HEK293 (cell line): ENCODE data around the gene DCHS1.
"Not testable (repeated sequence)": the region's sequence is repeated elsewhere in the genome, so short reads cannot be mapped to it uniquely, and the experiment has no call there.

Experiments
- CTCF ChIA-PET: fragments of 350-600 bp; formaldehyde crosslinking; extraction: SDS; loops from one replicate; lab custom pipeline; 2021; ENCODE audit warnings: antibody characterized with exemption; lab: Yijun Ruan, JAX
- POLR2A ChIA-PET: fragments of 300-600 bp; formaldehyde crosslinking; extraction: SDS; loops from one replicate; lab custom pipeline; 2020; ENCODE audit warnings: antibody characterized with exemption, inconsistent platforms; lab: Yijun Ruan, JAX
- H3K27ac ChIP-seq: fragments of 200-500 bp; sonication (Bioruptor generic); 2 replicates; pipeline ENCODE4 v1.5.1; 2014; ENCODE audit warnings: low read depth, low read length, control low read depth, inconsistent platforms; ENCODE audit errors: extremely low read depth
- H3K36me3 ChIP-seq, 2 experiments: fragments of 200-500 bp in 1 of 2; sonication (Bioruptor generic) in 1 of 2; 1 replicate in 1 of 2; 2 replicates in 1 of 2; pipeline ENCODE4 v1.5.1; 2014 to 2017; ENCODE audit warnings: inconsistent platforms in 2 of 2, low read length in 2 of 2; ENCODE audit not compliant: control insufficient read depth in 2 of 2, insufficient read depth in 1 of 2
- H3K4me1 ChIP-seq: fragments of 200-500 bp; sonication (Bioruptor generic); 2 replicates; pipeline ENCODE4 v1.5.1; 2014; ENCODE audit warnings: mild to moderate bottlenecking, low read length, inconsistent platforms; ENCODE audit not compliant: control insufficient read depth, insufficient read depth
- H3K4me3 ChIP-seq: 2 replicates; pipeline ENCODE4 v1.5.1; 2011; ENCODE audit warnings: low read depth, mild to moderate bottlenecking, control low read depth, low read length, moderate library complexity
- H3K9me3 ChIP-seq: fragments of 200-500 bp; sonication (Bioruptor generic); 2 replicates; pipeline ENCODE4 v1.5.1; 2014; ENCODE audit warnings: low read depth, low read length, inconsistent platforms; ENCODE audit not compliant: control insufficient read depth, insufficient read depth
- GFI1B ChIP-seq: fragments of 450-650 bp; formaldehyde crosslinking; IDR thresholded peaks from 2 replicates; pipeline ENCODE4 v1.5.1; 2016; ENCODE audit warnings: missing biosample characterization, missing genetic modification characterization
- KLF9 ChIP-seq: fragments of 450-650 bp; formaldehyde crosslinking; IDR thresholded peaks from 2 replicates; pipeline ENCODE4 v1.5.1; 2016; ENCODE audit warnings: missing biosample characterization, missing genetic modification characterization, low read depth
- MEIS1 ChIP-seq: sonication (generic); formaldehyde crosslinking; IDR thresholded peaks from 2 replicates; pipeline ENCODE4 v1.8.1; 2022; ENCODE audit warnings: missing genetic modification reagents, mild to moderate bottlenecking, borderline replicate concordance
- OVOL3 ChIP-seq: fragments of 450-650 bp; formaldehyde crosslinking; IDR thresholded peaks from 2 replicates; pipeline ENCODE4 v1.5.1; 2016; ENCODE audit warnings: missing biosample characterization, missing genetic modification characterization
- PRDM6 ChIP-seq: fragments of 450-650 bp; formaldehyde crosslinking; IDR thresholded peaks from 2 replicates; pipeline ENCODE4 v1.5.1; 2017; ENCODE audit warnings: missing biosample characterization, missing genetic modification characterization
- SP7 ChIP-seq: fragments of 450-650 bp; formaldehyde crosslinking; IDR thresholded peaks from 2 replicates; pipeline ENCODE4 v1.5.1; 2016; ENCODE audit warnings: missing biosample characterization, missing genetic modification characterization
- WT1 ChIP-seq: fragments of 450-650 bp; formaldehyde crosslinking; IDR thresholded peaks from 2 replicates; pipeline ENCODE4 v1.5.1; 2016; ENCODE audit warnings: missing biosample characterization, missing genetic modification characterization
- ZBTB17 ChIP-seq: fragments of 450-650 bp; formaldehyde crosslinking; IDR thresholded peaks from 2 replicates; pipeline ENCODE4 v1.5.1; 2016; ENCODE audit warnings: missing biosample characterization, missing genetic modification characterization
- ZBTB6 ChIP-seq: fragments of 450-650 bp; formaldehyde crosslinking; IDR thresholded peaks from 2 replicates; pipeline ENCODE4 v1.5.1; 2017; ENCODE audit warnings: missing biosample characterization, missing genetic modification characterization
- ZNF19 ChIP-seq: fragments of 450-650 bp; formaldehyde crosslinking; IDR thresholded peaks from 2 replicates; pipeline ENCODE4; 2016; ENCODE audit warnings: missing biosample characterization, missing genetic modification characterization, low read depth
- ZNF2 ChIP-seq: fragments of 450-650 bp; formaldehyde crosslinking; IDR thresholded peaks from 2 replicates; pipeline ENCODE4 v1.5.1; 2016; ENCODE audit warnings: missing biosample characterization, missing genetic modification characterization
- ZNF248 ChIP-seq: fragments of 450-650 bp; formaldehyde crosslinking; IDR thresholded peaks from 2 replicates; pipeline ENCODE4 v1.5.1; 2017; ENCODE audit warnings: missing biosample characterization, missing genetic modification characterization
- ZNF366 ChIP-seq: fragments of 450-650 bp; formaldehyde crosslinking; conservative IDR thresholded peaks from 2 replicates; pipeline ENCODE4 v1.5.1; 2016; ENCODE audit warnings: missing biosample characterization, missing genetic modification characterization
- ZNF423 ChIP-seq: fragments of 450-650 bp; formaldehyde crosslinking; IDR thresholded peaks from 2 replicates; pipeline ENCODE4 v1.5.1; 2016; ENCODE audit warnings: missing biosample characterization, missing genetic modification characterization
- ZNF529 ChIP-seq: fragments of 450-650 bp; formaldehyde crosslinking; IDR thresholded peaks from 2 replicates; pipeline ENCODE4 v1.5.1; 2017; ENCODE audit warnings: missing genetic modification characterization, missing biosample characterization; ENCODE audit not compliant: insufficient replicate concordance
- ZNF623 ChIP-seq: fragments of 450-650 bp; formaldehyde crosslinking; IDR thresholded peaks from 2 replicates; pipeline ENCODE4 v1.5.1; 2016; ENCODE audit warnings: missing biosample characterization, missing genetic modification characterization
- ZNF639 ChIP-seq: fragments of 450-650 bp; formaldehyde crosslinking; IDR thresholded peaks from 2 replicates; pipeline ENCODE4 v1.5.1; 2016; ENCODE audit warnings: missing biosample characterization, missing genetic modification characterization
- ZNF654 ChIP-seq: fragments of 450-650 bp; formaldehyde crosslinking; IDR thresholded peaks from 2 replicates; pipeline ENCODE4 v1.5.1; 2016; ENCODE audit warnings: low read depth, missing biosample characterization, missing genetic modification characterization
- ZNF664 ChIP-seq: fragments of 450-650 bp; formaldehyde crosslinking; IDR thresholded peaks from 2 replicates; pipeline ENCODE4 v1.5.1; 2016; ENCODE audit warnings: missing biosample characterization, missing genetic modification characterization

The DCHS1 gene

GRCh38 chr11:6703247-6704063 lies 47.8 kb upstream of the DCHS1 start:
- ChIA-PET POLR2A (interaction anchor here (1.0 kb wide), 1 partner anchor 20 kb away, joined by 3 read pairs; the partner anchor contains the start of gene MRPL17), CTCF (interaction anchor here (0.5 to 5.0 kb wide), 12 partner anchors 8 to 332 kb away, joined by 3 to 53 read pairs (median 4); partner anchors contain the start of gene MRPL17)
- TF ChIP-seq ZNF248 (tag by site-specific recombination) (no peak), ZNF639 (no peak), ZNF623 (tag by site-specific recombination) (no peak), ZBTB17 (tag by site-specific recombination) (0 out of 2 replicates have a peak, but pooled peaks have one; percentile 20), ZNF654 (tag by site-specific recombination) (peak; percentile 52), ZBTB6 (tag by site-specific recombination) (peak; percentile 88), ZNF366 (tag by site-specific recombination) (peak; percentile 45; the same call in 1 of the 2 replicates), MEIS1 (no peak), KLF9 (no peak), ZNF529 (tag by site-specific recombination) (no peak), ZNF423 (no peak), ZNF19 (no peak), SP7 (tag by site-specific recombination) (no peak), ZNF2 (tag by site-specific recombination) (no peak), ZNF664 (tag by site-specific recombination) (no peak)
- no peaks in the 10 kb centered on the region for H3K4me1 ChIP-seq
- H3K36me3 ChIP-seq: no peaks in the 10 kb centered on the region
- no peaks in the 10 kb centered on the region for H3K9me3 ChIP-seq
- no peak overlapping the region for H3K27ac ChIP-seq
- H3K4me3 ChIP-seq: no peak overlapping the region

- H3K4me1 ChIP-seq, POLR2A ChIA-PET: not testable (repeated sequence)
- CTCF ChIA-PET: interaction anchor here (0.5 to 5.0 kb wide), 8 partner anchors 13 to 319 kb away, joined by 3 to 44 read pairs (median 3); partner anchors contain the start of gene DCHS1
Measured at GRCh38 chr11:6701955-6702354, 46.3 kb upstream of the DCHS1 start.

More at GRCh38 chr11:6701955-6702354, 46.3 kb upstream of the DCHS1 start:
- H3K4me3 ChIP-seq, H3K36me3 ChIP-seq, H3K9me3 ChIP-seq: not testable (repeated sequence)
- TF ChIP-seq OVOL3 (tag by site-specific recombination) (peak; percentile 57; the same call in 1 of the 2 replicates), GFI1B (tag by site-specific recombination) (peak; percentile 92), PRDM6 (tag by site-specific recombination) (peak; percentile 60; the same call in 1 of the 2 replicates), WT1 (tag by site-specific recombination) (0 out of 2 replicates have a peak, but pooled peaks have one; percentile 37)
- TF ChIP-seq, all 188 proteins: peak for 4; not testable (repeated sequence) for 184
- not testable (repeated sequence) for H3K27ac ChIP-seq
